Adrenal gland (tissue), 12 donors: ENCODE results near the gene LTN1. TPM values are rescaled to one million over a fixed set of nuclear protein-coding genes. Genes with fewer than 3 reads are reported as not detected.

Source experiments
- DNase-seq, 7 donors: peaks; one replicate each; pipeline ENCODE4 v3.0.0-alpha.2; 2019 to 2020
- H3K27ac ChIP-seq, 5 donors: fragments of 200-600 bp; sonication (generic) in 4 of 5; 1 replicate in 3 of 5; 2 replicates in 2 of 5; pipeline versions ENCODE4 v1.5.1 to v1.8.0; 2016 to 2020; ENCODE audit warnings: mild to moderate bottlenecking in 1 of 5
- H3K27me3 ChIP-seq: fragments of 200-600 bp; 2 replicates; pipeline ENCODE4 v1.8.0; 2021
- H3K36me3 ChIP-seq, 2 donors: fragments of 200-600 bp; replicated peaks in 1 of 2; 1 replicate in 1 of 2; 2 replicates in 1 of 2; pipeline versions ENCODE4 v1.5.1 to v1.8.0; 2018 to 2022
- H3K4me1 ChIP-seq, 2 donors: fragments of 200-600 bp; replicated peaks in 1 of 2; 1 replicate in 1 of 2; 2 replicates in 1 of 2; pipeline versions ENCODE4 v1.5.1 to v1.8.0; 2018 to 2021
- H3K4me3 ChIP-seq, 4 donors: fragments of 200-600 bp; sonication (generic) in 3 of 4; one replicate each; pipeline ENCODE4 v1.5.1; 2016 to 2018
- H3K9me3 ChIP-seq, 3 donors: fragments of 200-600 bp; sonication (generic) in 1 of 3; replicated peaks in 1 of 3; 1 replicate in 2 of 3; 2 replicates in 1 of 3; pipeline versions ENCODE4 v1.5.1 to v1.8.0; 2016 to 2021
- POLR2A ChIP-seq, 2 donors: fragments of 450-650 bp; IDR thresholded peaks; one replicate each; pipeline ENCODE4 v1.6.1; 2017; ENCODE audit warnings: antibody characterized with exemption in 2 of 2, mild to moderate bottlenecking in 2 of 2, moderate library complexity in 1 of 2
- WGBS, 4 donors: extraction: QIAGEN DNeasy Blood & Tissue Kit in 2 of 4; methylation state at CpG; one replicate each; pipeline versions ENCODE4 v1.1.5 to v1.1.7; 2013 to 2017; 5-methylcytosine and 5-hydroxymethylcytosine counted together
- intact Hi-C, 2 donors: fragments of 100-400 bp; cut with DNase I; formaldehyde crosslinking; loops; one replicate each; pipeline versions ENCODE4 v1.14.1 to v1.15.0; 2022 to 2023
- polyA plus RNA-seq, 3 donors: library from polyadenylated mRNA; stranded (reverse); fragments of 200-250 nt in 2 of 3; fragments of 350-450 nt in 1 of 3; fragmentation: Illumina TruSeq in 1 of 3; extraction: RNeasy Lipid Tissue Mini Kit (QIAGEN cat#74804) in 1 of 3; gene quantifications; one replicate each; pipeline ENCODE4 v1.2.3, GENCODE V29; 2013 to 2014
- total RNA-seq, 9 donors: library from RNA; depleted of rRNA in 4 of 9; stranded (reverse); fragments of >200 nt in 4 of 9; fragments of 120-200 nt in 1 of 9; fragmentation: NEBNext Ultra II Directional in 1 of 9; extraction: Animal tissue kit (Norgen Biotek cat#: 25700) in 1 of 9; gene quantifications; one replicate each; pipeline versions ENCODE4 v1.1.0 to v1.2.4, GENCODE V29; 2013 to 2023
- TF ChIP-seq, protein P1 (sequence below), 6 experiments: fragments of 450-650 bp in 4 of 6; fragments of 200-600 bp in 2 of 6; sonication (generic) in 1 of 6; IDR thresholded peaks; 1 replicate in 5 of 6; 2 replicates in 1 of 6; pipeline versions ENCODE4 v1.5.1 to v1.8.0; 2016 to 2021; ENCODE audit warnings: antibody characterized with exemption in 6 of 6, mild to moderate bottlenecking in 2 of 6, moderate library complexity in 1 of 6
- donor health status: healthy with polysubstance abuse.
- donor health status: Bipolar disorder and iron deficiency.
- donor health status: DM: yes; HTN: yes; CAD: no.
- donor health status: DM: no; HTN: no; CAD: no.
- donor health status: DM: no; HTN: no; CAD: no.
- donor health status: DM: yes; HTN: yes; CAD: no.

The LTN1 gene
- total and polyA plus RNA-seq, 12 donors = 3.6 to 31.2 (median 22.0) TPM

DNA sequence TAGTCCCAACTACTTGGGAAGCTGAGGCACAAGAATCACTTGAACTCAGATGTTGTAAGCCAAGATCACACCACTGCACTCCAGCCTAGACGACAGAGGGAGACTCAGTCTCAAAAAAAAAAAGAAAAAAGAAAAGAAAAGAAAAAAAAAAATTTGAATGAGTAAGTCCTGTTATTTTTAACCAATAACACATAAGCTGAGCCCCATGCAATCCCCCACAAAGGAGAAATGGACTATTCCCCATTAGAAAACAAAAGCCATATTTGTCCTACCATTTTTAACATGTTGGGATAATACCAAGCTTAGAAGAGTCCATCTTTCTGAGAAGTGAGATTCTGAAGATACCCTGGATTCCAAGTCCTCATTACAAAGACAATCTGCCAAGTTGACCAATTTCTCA is 32.4 kb downstream of the LTN1 start:
- Histone ChIP-seq H3K27ac (peak overlapping the region in 1 of 5 donors; percentile 19), H3K9me3 (no peaks in the 10 kb centered on the region), H3K27me3 (no peaks in the 10 kb centered on the region), H3K4me3 (no peak overlapping the region), H3K36me3 (peaks cover 0 to 4% of the 10 kb centered on the region in 2 donors), H3K4me1 (peaks cover 0 to 12% of the 10 kb centered on the region in 2 donors)
- no peak for TF ChIP-seq POLR2A (IDR thresholded peaks at IDR 0.05)
- TF ChIP-seq, protein P1, sequence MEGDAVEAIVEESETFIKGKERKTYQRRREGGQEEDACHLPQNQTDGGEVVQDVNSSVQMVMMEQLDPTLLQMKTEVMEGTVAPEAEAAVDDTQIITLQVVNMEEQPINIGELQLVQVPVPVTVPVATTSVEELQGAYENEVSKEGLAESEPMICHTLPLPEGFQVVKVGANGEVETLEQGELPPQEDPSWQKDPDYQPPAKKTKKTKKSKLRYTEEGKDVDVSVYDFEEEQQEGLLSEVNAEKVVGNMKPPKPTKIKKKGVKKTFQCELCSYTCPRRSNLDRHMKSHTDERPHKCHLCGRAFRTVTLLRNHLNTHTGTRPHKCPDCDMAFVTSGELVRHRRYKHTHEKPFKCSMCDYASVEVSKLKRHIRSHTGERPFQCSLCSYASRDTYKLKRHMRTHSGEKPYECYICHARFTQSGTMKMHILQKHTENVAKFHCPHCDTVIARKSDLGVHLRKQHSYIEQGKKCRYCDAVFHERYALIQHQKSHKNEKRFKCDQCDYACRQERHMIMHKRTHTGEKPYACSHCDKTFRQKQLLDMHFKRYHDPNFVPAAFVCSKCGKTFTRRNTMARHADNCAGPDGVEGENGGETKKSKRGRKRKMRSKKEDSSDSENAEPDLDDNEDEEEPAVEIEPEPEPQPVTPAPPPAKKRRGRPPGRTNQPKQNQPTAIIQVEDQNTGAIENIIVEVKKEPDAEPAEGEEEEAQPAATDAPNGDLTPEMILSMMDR (IDR thresholded peaks at IDR 0.05) = no peak
- no peak for DNase-seq
- WGBS, 4 donors = 94 to 100% (median 96%) methylated on average over 1 of the region's 1 CpG
- intact Hi-C loops = no loop called here

DNA sequence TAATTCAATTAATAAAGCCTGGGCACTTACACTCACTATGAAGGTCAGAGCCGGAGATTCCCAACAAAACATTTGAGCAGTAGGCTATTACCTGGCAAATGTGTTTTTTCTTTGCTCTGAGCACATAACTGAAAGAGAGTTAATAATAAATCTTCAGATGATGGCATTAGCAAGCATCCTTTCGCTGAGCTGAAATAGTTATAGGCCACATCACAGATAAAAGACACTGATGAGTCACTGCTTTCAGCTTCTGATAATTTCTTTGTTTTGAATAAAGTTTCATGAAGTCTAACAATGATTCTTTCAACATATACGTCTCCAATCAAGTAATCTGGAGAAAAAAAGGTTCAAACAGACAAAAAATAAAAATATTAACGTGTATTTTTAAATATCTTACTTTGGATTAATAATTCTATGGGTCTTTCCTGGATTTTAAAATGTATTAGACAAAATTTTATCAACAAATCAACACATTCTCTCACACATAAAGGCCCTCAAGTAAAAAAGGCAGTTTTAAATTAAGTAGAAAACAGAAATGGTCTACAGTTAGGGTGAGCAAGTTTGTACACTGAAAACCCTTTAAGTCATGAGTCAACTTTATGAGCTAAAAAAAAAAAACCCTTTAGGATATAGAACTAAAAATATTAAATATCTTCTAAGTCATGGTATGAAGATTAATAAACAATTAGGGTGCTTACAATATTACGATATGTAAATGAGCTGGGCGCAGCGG is 33.1 kb downstream of the LTN1 start:
- TF ChIP-seq, protein P1 (IDR thresholded peaks at IDR 0.05) = no peak
- TF ChIP-seq POLR2A (IDR thresholded peaks at IDR 0.05) = no peak
- no peak for DNase-seq

DNA sequence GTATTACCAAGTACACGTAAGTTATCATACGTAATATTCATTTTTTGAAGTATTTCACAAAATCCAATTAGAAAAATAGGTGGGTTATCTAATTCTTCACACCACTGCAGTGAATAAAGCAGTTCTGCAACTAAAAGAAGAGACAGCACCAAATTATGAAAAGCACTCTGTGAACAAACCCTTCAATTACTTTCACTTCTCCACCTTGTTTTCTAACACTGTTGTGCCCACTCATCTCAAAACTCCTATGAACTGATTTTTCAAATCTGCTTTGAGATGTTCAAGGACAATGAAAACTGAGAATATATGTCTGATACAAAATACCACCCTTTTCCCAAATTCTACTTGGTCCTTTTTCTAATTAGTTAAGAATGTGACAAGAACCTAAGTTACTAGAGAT is 39.4 kb downstream of the LTN1 start:
- DNase-seq = no peak
- intact Hi-C loops = no loop called here
- Histone ChIP-seq H3K27ac (peak overlapping the region in 1 of 5 donors; percentile 14), H3K4me1 (no peaks in the 10 kb centered on the region), H3K4me3 (no peak overlapping the region), H3K9me3 (no peaks in the 10 kb centered on the region), H3K27me3 (no peaks in the 10 kb centered on the region), H3K36me3 (peaks cover 0 to 30% of the 10 kb centered on the region in 2 donors)
- TF ChIP-seq, protein P1 (IDR thresholded peaks at IDR 0.05) = no peak
- TF ChIP-seq POLR2A (IDR thresholded peaks at IDR 0.05) = no peak
- 93 to 100% (median 97%) methylated on average over 2 of the region's 2 CpGs for WGBS, 4 donors

More for the DNA sequence above, 33.1 kb downstream of the LTN1 start:
- intact Hi-C loops = no loop called here
- peak overlapping the region in 3 of 5 donors; percentile 10 to 50 (median 19) for H3K27ac ChIP-seq
- H3K9me3 ChIP-seq = no peaks in the 10 kb centered on the region
- WGBS, 4 donors = 67 to 73% (median 72%) methylated on average over 7 of the region's 7 CpGs
- peaks cover 0 to 4% of the 10 kb centered on the region in 2 donors for H3K36me3 ChIP-seq
- no peaks in the 10 kb centered on the region for H3K27me3 ChIP-seq
- H3K4me3 ChIP-seq = no peak overlapping the region
- H3K4me1 ChIP-seq = peaks cover 0 to 12% of the 10 kb centered on the region in 2 donors

DNA sequence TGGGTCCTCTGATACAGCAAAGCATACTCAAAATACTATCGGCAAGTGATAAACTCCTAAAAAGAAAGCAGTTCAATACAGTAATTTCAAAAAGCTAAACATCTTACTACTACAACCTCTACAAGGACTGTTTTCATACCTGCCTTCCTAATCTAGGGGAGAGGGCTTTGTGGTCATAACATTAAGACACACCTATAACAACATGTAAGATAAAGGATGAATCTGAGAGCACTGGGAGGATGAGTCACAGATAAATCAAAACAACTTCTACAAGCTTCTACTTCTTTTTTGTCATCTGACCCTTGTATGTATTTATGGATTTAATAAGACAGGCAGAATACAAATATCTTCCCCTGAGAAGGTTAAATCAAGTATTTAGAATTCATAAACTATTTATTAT is 40.0 kb downstream of the LTN1 start:
- 89 to 100% (median 97%) methylated on average over 1 of the region's 1 CpG for WGBS, 4 donors
- no peak overlapping the region for H3K27ac ChIP-seq
- intact Hi-C loops = no loop called here

More for the DNA sequence above, 40.0 kb downstream of the LTN1 start:
- Histone ChIP-seq H3K36me3 (peaks cover 0 to 30% of the 10 kb centered on the region in 2 donors), H3K4me1 (no peaks in the 10 kb centered on the region), H3K4me3 (no peak overlapping the region), H3K27me3 (no peaks in the 10 kb centered on the region), H3K9me3 (no peaks in the 10 kb centered on the region)
- no peak for TF ChIP-seq POLR2A (IDR thresholded peaks at IDR 0.05)
- TF ChIP-seq, protein P1 (IDR thresholded peaks at IDR 0.05) = no peak
- DNase-seq = no peak
